GM18858 (cell line): Measurements from ENCODE around the gene SDS.

Source experiments
- ATAC-seq: cut with Tn5 transposase; IDR thresholded peaks from one replicate; pipeline ENCODE4 v1.9.1; 2021; ENCODE audit not compliant: unreplicated experiment

Gene SDS

DNA sequence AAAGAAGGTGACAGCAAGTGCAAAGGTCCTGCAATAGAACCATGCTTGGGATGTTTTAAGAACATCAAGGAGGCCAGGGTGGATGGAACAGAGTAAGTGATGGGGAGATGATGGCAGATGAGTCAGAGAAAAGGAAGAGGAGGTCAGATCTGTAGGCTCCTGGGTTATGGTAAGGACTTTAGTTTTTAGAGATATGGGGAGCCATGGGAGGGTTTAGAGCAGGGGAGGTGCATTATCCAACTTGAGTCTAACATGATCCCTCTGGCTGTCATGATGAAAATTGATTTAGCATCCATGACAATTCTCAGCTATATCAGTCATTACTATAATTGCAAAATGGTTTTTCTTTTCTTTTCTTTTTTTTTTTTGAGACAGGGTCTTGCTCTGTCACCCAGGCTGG lies 52.6 kb downstream of the SDS start:
- no peak for ATAC-seq

GRCh38 chr12:113348849-113349536 lies 54.7 kb downstream of the SDS start:
- ATAC-seq: no peak

GRCh38 chr12:113347892-113348291 lies 55.8 kb downstream of the SDS start:
- ATAC-seq: no peak

GRCh38 chr12:113347107-113347506 lies 56.6 kb downstream of the SDS start:
- no peak for ATAC-seq

GRCh38 chr12:113346353-113346752 lies 57.3 kb downstream of the SDS start:
- ATAC-seq: no peak

DNA sequence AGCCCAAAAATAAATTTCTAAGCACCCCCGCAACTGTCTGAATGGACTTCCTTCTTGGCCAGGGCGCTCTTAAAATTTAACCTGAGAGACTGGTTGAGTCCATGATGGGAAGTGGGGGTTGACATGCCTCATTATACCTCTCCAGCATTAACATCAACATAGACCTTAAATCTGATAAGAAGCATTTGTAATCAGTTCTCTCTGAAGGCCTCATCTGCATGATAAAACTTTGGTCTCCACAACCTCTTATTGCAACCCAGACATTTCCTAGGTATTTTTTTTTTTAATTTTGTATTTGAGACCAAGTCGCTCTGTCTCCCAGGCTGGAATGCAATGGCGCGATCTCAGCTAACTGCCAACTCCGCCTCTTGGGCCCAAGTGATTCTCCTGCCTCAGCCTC lies 58.4 kb downstream of the SDS start:
- ATAC-seq: no peak
